GM18951 (cell line): ENCODE measurements around the gene CTSL.

Experiments
- POLR2A ChIP-seq: IDR thresholded peaks from 4 replicates; pipeline ENCODE4 v1.6.1; 2011; ENCODE audit warnings: mild to moderate bottlenecking; ENCODE audit not compliant: insufficient read length, insufficient read depth; ENCODE audit errors: extremely low read depth
- in situ Hi-C: fragments of 300-500 bp; cut with MboI; formaldehyde crosslinking; loops from one replicate; pipeline ENCODE4 v1.12.0; 2022; ENCODE audit warnings: low sequenced_read_pairs, mixed read lengths, inconsistent platforms; ENCODE audit not compliant: unreplicated experiment

The CTSL gene

GRCh38 chr9:87707805-87708506 lies 18.0 kb upstream of the CTSL start:
- in situ Hi-C loops, result no loop called here
- TF ChIP-seq POLR2A, result no peak

- in situ Hi-C loops, result no loop called here
Measured at GRCh38 chr9:87708546-87708945, 17.4 kb upstream of the CTSL start.

GRCh38 chr9:87708986-87709728 lies 16.8 kb upstream of the CTSL start:
- TF ChIP-seq POLR2A, result no peak
- in situ Hi-C loops, result no loop called here

More at GRCh38 chr9:87708546-87708945, 17.4 kb upstream of the CTSL start:
- TF ChIP-seq POLR2A, result no peak

GRCh38 chr9:87710443-87710842 lies 15.5 kb upstream of the CTSL start:
- in situ Hi-C loops, result no loop called here
- TF ChIP-seq POLR2A, result no peak

- no peak for TF ChIP-seq POLR2A
- in situ Hi-C loops, result no loop called here
Measured at GRCh38 chr9:87711857-87712800, 13.8 kb upstream of the CTSL start.

- in situ Hi-C loops, result no loop called here
- no peak for TF ChIP-seq POLR2A
Measured at GRCh38 chr9:87712801-87713277, 13.1 kb upstream of the CTSL start.

- in situ Hi-C loops, result no loop called here
- no peak for TF ChIP-seq POLR2A
Measured at GRCh38 chr9:87713278-87713987, 12.5 kb upstream of the CTSL start.

- TF ChIP-seq POLR2A, result no peak
- in situ Hi-C loops, result no loop called here
Measured at GRCh38 chr9:87713988-87714330, 12.0 kb upstream of the CTSL start.

- in situ Hi-C loops, result no loop called here
Measured at GRCh38 chr9:87714819-87715218, 11.1 kb upstream of the CTSL start.

GRCh38 chr9:87716141-87716540 lies 9.8 kb upstream of the CTSL start:
- in situ Hi-C loops, result no loop called here

More at GRCh38 chr9:87714819-87715218, 11.1 kb upstream of the CTSL start:
- no peak for TF ChIP-seq POLR2A

GRCh38 chr9:87717456-87717855 lies 8.5 kb upstream of the CTSL start:
- TF ChIP-seq POLR2A, result no peak
- in situ Hi-C loops, result no loop called here

More at GRCh38 chr9:87716141-87716540, 9.8 kb upstream of the CTSL start:
- TF ChIP-seq POLR2A, result no peak

- in situ Hi-C loops, result no loop called here
- TF ChIP-seq POLR2A, result no peak
Measured at GRCh38 chr9:87718231-87718630, 7.7 kb upstream of the CTSL start.

GRCh38 chr9:87718852-87719612 lies 6.9 kb upstream of the CTSL start:
- no peak for TF ChIP-seq POLR2A
- in situ Hi-C loops, result no loop called here
